ENCODE results near the gene L3MBTL4.

GRCh38 chr18:6373187-6373586 is 41.5 kb downstream of the L3MBTL4 start:
- TF ChIP-seq CTCF (conservative IDR thresholded peaks at IDR 0.05; ENCODE audit: low read length) (no peak), EZH2phosphoT487 (IDR thresholded peaks at IDR 0.05; ENCODE audit: borderline replicate concordance, low read depth, low read length) (no peak)
